SU-DHL-6 (cell line): ENCODE measurements around the gene PDE8B.

ENCODE experiments used
- H2AFZ ChIP-seq: fragments of 200-600 bp; sonication (generic); 2 replicates; pipeline ENCODE4 v1.6.1; 2014; ENCODE audit warnings: low read depth, mild to moderate bottlenecking, moderate library complexity, mixed read lengths, antibody characterized with exemption, low read length; ENCODE audit not compliant: severe bottlenecking
- H3F3A ChIP-seq: fragments of 200-600 bp; shearing (Covaris generic); 2 replicates; pipeline ENCODE4 v1.6.0; 2016; ENCODE audit warnings: antibody characterized with exemption, mild to moderate bottlenecking; ENCODE audit not compliant: insufficient read depth
- H3K27ac ChIP-seq: fragments of 200-600 bp; sonication (generic); 2 replicates; pipeline ENCODE4 v1.5.1; 2016; ENCODE audit warnings: low read depth, mild to moderate bottlenecking, low read length, moderate library complexity, mixed read lengths
- H3K27me3 ChIP-seq: fragments of 200-600 bp; sonication (generic), shearing (Covaris generic); 2 replicates; pipeline ENCODE4 v1.6.0; 2014; ENCODE audit warnings: mild to moderate bottlenecking, low read length
- H3K36me3 ChIP-seq: fragments of 200-600 bp; sonication (generic); 2 replicates; pipeline ENCODE4 v1.6.1; 2014; ENCODE audit warnings: mild to moderate bottlenecking, low read length, mixed read lengths
- H3K4me2 ChIP-seq: fragments of 300-600, 200-600 bp; shearing (Covaris generic), sonication (generic); 2 replicates; pipeline ENCODE4 v1.6.0; 2014; ENCODE audit warnings: low read length, low read depth, mild to moderate bottlenecking; ENCODE audit not compliant: poor library complexity, severe bottlenecking
- H3K4me3 ChIP-seq: fragments of 200-600 bp; sonication (generic); 2 replicates; pipeline ENCODE4 v1.5.1; 2014; ENCODE audit warnings: antibody characterized with exemption, low read length, mild to moderate bottlenecking, mixed read lengths; ENCODE audit not compliant: insufficient read depth, poor library complexity, severe bottlenecking
- H3K79me2 ChIP-seq: fragments of 200-600 bp; sonication (generic); 2 replicates; pipeline ENCODE4 v1.6.1; 2014; ENCODE audit warnings: mild to moderate bottlenecking, low read length, moderate library complexity; ENCODE audit not compliant: insufficient read depth
- H3K9ac ChIP-seq: fragments of 200-600 bp; sonication (generic); 2 replicates; pipeline ENCODE4 v1.7.0; 2014; ENCODE audit warnings: mild to moderate bottlenecking, low read length
- H3K9me2 ChIP-seq: fragments of 200-600 bp; sonication (generic); replicated peaks from 2 replicates; pipeline ENCODE4 v1.6.1; 2014; ENCODE audit warnings: low read length; ENCODE audit not compliant: insufficient read depth
- H3K9me3 ChIP-seq: fragments of 200-600 bp; sonication (generic); 2 replicates; pipeline ENCODE4 v1.6.1; 2014; ENCODE audit warnings: low read length, mixed read lengths; ENCODE audit not compliant: insufficient read depth
- H4K20me1 ChIP-seq: fragments of 200-600 bp; sonication (generic); 2 replicates; pipeline ENCODE4 v1.6.1; 2014; ENCODE audit warnings: low read depth, mild to moderate bottlenecking, antibody characterized with exemption, low read length, moderate library complexity, mixed read lengths
- EZH2phosphoT487 ChIP-seq: fragments of 200-600 bp; sonication (generic), shearing (Covaris generic); conservative IDR thresholded peaks from 2 replicates; pipeline ENCODE4 v1.6.1; 2018; ENCODE audit warnings: mild to moderate bottlenecking, antibody characterized with exemption, low read length, moderate library complexity, mixed read lengths
- TF ChIP-seq, protein P1 (sequence below): fragments of 200-600 bp; sonication (generic); IDR thresholded peaks from one replicate; pipeline ENCODE4 v1.5.1; 2017; ENCODE audit warnings: antibody characterized with exemption, mild to moderate bottlenecking, low read length, moderate library complexity; ENCODE audit not compliant: insufficient read depth, poor library complexity, severe bottlenecking

The PDE8B gene

DNA sequence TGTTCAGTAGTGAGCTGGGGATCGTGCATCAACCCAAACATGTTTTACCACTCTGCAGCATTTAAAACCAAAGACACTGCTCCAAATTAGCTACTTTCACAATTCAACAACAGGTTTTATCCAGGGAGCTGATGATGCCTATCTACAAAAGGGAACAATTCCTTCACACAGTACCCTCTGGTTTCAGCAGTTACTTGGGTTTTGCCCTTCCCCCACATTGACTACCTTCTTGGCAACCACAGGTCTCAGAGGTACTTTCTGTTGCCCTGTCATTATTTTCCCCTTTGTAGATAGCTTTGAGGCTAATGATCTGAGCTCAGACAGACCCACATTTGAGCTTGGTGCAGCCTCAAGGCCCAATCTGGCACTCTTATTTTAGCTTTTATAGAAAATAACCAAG, 185.5 kb downstream of the PDE8B start:
- Histone ChIP-seq H3K36me3 (no peaks in the 10 kb centered on the region), H3K79me2 (no peaks in the 10 kb centered on the region), H3K9ac (no peak overlapping the region), H3F3A (no peaks in the 10 kb centered on the region), H3K9me3 (no peaks in the 10 kb centered on the region), H3K9me2 (no peaks in the 10 kb centered on the region), H3K4me2 (no peak overlapping the region), H3K27me3 (no peaks in the 10 kb centered on the region), H4K20me1 (no peaks in the 10 kb centered on the region), H3K4me3 (no peak overlapping the region), H2AFZ (no peak overlapping the region), H3K27ac (no peak overlapping the region)
- no peak for TF ChIP-seq EZH2phosphoT487
- TF ChIP-seq, protein P1, sequence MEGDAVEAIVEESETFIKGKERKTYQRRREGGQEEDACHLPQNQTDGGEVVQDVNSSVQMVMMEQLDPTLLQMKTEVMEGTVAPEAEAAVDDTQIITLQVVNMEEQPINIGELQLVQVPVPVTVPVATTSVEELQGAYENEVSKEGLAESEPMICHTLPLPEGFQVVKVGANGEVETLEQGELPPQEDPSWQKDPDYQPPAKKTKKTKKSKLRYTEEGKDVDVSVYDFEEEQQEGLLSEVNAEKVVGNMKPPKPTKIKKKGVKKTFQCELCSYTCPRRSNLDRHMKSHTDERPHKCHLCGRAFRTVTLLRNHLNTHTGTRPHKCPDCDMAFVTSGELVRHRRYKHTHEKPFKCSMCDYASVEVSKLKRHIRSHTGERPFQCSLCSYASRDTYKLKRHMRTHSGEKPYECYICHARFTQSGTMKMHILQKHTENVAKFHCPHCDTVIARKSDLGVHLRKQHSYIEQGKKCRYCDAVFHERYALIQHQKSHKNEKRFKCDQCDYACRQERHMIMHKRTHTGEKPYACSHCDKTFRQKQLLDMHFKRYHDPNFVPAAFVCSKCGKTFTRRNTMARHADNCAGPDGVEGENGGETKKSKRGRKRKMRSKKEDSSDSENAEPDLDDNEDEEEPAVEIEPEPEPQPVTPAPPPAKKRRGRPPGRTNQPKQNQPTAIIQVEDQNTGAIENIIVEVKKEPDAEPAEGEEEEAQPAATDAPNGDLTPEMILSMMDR, result no peak

DNA sequence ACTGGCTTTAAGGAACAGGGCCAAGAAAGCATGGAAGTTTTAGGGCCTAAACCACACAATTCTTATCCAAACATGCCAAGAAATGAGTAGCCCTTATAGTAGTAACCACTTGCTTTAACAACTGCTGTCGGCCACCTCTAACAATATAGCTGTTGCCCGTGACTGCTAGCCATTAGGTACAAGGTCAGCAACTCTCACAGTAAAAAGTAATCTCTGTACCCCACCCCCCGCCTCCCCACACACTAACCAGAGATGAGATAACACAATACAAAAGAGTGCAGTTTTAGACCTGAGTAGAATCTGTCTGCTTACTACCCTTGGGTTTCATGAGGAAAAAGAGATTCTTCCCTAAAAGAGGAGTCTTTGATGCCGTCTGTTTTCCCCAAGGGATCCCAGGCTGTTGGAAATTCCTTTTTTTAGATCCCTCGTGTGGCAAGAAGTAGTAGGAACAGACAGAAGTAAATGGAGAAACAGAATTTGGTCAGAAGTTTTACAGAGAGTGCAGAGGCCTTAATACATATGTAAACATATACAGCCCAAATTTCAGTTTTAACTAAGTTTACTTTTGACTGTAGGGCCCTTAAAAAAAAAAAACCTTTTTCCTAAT, 187.3 kb downstream of the PDE8B start:
- Histone ChIP-seq H3K36me3 (no peaks in the 10 kb centered on the region), H3K9me3 (no peaks in the 10 kb centered on the region), H4K20me1 (no peaks in the 10 kb centered on the region), H3K9ac (no peak overlapping the region), H3K4me3 (no peak overlapping the region), H3K27me3 (no peaks in the 10 kb centered on the region), H3K9me2 (no peaks in the 10 kb centered on the region), H3K27ac (no peak overlapping the region), H2AFZ (no peak overlapping the region), H3K79me2 (no peaks in the 10 kb centered on the region), H3K4me2 (no peak overlapping the region), H3F3A (no peaks in the 10 kb centered on the region)
- TF ChIP-seq, protein P1, result no peak
- TF ChIP-seq EZH2phosphoT487, result no peak

DNA sequence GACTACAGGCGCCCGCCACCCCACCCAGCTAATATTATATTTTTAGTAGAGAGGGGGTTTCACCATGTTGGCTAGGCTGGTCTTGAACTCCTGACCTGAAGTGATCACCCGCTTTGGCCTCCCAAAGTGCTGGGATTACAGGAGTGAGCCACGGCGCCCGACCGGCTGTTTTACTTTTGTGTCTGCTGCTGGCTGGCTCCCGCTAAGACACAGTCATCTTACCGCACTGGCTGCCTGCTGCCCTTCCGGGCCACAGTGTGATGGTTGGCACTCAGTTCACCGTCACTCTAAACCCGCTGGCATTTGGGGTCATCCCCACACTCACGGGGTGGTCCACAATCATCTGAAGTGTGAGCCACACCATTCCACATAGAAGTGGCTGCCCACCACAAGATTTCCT, 188.0 kb downstream of the PDE8B start:
- no peaks in the 10 kb centered on the region for H3K9me2 ChIP-seq
- H3K9ac ChIP-seq, result no peak overlapping the region
- no peak overlapping the region for H3K4me3 ChIP-seq
- no peak for TF ChIP-seq EZH2phosphoT487
- TF ChIP-seq, protein P1, result no peak
- no peaks in the 10 kb centered on the region for H3K9me3 ChIP-seq
- no peak overlapping the region for H3K27ac ChIP-seq
- no peaks in the 10 kb centered on the region for H4K20me1 ChIP-seq
- H3K36me3 ChIP-seq, result no peaks in the 10 kb centered on the region
- H2AFZ ChIP-seq, result no peak overlapping the region
- no peaks in the 10 kb centered on the region for H3K27me3 ChIP-seq
- no peak overlapping the region for H3K4me2 ChIP-seq
- no peaks in the 10 kb centered on the region for H3F3A ChIP-seq
- H3K79me2 ChIP-seq, result no peaks in the 10 kb centered on the region
